SK-N-SH treated with all-trans-retinoic acid at 6 μM for 48 hours (cell line): ENCODE results near the gene PSMB10.

Experiments
- ARNTL ChIP-seq: fragments of 450-650 bp; formaldehyde crosslinking; IDR thresholded peaks from 2 replicates; pipeline ENCODE4 v1.5.0; 2020; ENCODE audit warnings: low read depth, mild to moderate bottlenecking, moderate library complexity, borderline replicate concordance
- CREB5 ChIP-seq: fragments of 250-450 bp; sonication (Bioruptor Pico); IDR thresholded peaks from 2 replicates; pipeline ENCODE4 v1.5.1; 2020; ENCODE audit warnings: low read depth, mild to moderate bottlenecking, moderate library complexity
- RARB ChIP-seq: fragments of 250-450 bp; sonication (Bioruptor Pico); IDR thresholded peaks from 2 replicates; pipeline ENCODE4 v1.8.0; 2021; ENCODE audit warnings: mild to moderate bottlenecking, moderate library complexity
- TOX ChIP-seq: fragments of 250-450 bp; sonication (Bioruptor Pico); IDR thresholded peaks from 2 replicates; pipeline ENCODE4 v1.8.0; 2021; ENCODE audit warnings: mild to moderate bottlenecking, moderate library complexity, borderline replicate concordance
- ZC3H10 ChIP-seq: fragments of 250-450 bp; sonication (Bioruptor Pico); IDR thresholded peaks from 2 replicates; pipeline ENCODE4 v1.5.1; 2021; ENCODE audit warnings: mild to moderate bottlenecking, moderate library complexity
- ZNF8 ChIP-seq: fragments of 450-650 bp; formaldehyde crosslinking; IDR thresholded peaks from 2 replicates; pipeline ENCODE4 v1.5.0; 2020; ENCODE audit warnings: mild to moderate bottlenecking, moderate library complexity
- TF ChIP-seq, protein P1 (sequence below): fragments of 250-450 bp; sonication (Bioruptor Pico); IDR thresholded peaks from 2 replicates; pipeline ENCODE4 v1.5.1; 2021; ENCODE audit warnings: mild to moderate bottlenecking, moderate library complexity
- TF ChIP-seq, protein P2 (sequence below): fragments of 250-450 bp; sonication (Bioruptor Pico); IDR thresholded peaks from 2 replicates; pipeline ENCODE4 v1.8.0; 2020; ENCODE audit warnings: mild to moderate bottlenecking, moderate library complexity, borderline replicate concordance

GRCh38 chr16:67936124-67936879 is at the start of gene PSMB10:
- TF ChIP-seq, protein P1, sequence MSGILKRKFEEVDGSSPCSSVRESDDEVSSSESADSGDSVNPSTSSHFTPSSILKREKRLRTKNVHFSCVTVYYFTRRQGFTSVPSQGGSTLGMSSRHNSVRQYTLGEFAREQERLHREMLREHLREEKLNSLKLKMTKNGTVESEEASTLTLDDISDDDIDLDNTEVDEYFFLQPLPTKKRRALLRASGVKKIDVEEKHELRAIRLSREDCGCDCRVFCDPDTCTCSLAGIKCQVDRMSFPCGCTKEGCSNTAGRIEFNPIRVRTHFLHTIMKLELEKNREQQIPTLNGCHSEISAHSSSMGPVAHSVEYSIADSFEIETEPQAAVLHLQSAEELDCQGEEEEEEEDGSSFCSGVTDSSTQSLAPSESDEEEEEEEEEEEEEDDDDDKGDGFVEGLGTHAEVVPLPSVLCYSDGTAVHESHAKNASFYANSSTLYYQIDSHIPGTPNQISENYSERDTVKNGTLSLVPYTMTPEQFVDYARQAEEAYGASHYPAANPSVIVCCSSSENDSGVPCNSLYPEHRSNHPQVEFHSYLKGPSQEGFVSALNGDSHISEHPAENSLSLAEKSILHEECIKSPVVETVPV (CRISPR knock-in tag), result no peak
- TF ChIP-seq, protein P2, sequence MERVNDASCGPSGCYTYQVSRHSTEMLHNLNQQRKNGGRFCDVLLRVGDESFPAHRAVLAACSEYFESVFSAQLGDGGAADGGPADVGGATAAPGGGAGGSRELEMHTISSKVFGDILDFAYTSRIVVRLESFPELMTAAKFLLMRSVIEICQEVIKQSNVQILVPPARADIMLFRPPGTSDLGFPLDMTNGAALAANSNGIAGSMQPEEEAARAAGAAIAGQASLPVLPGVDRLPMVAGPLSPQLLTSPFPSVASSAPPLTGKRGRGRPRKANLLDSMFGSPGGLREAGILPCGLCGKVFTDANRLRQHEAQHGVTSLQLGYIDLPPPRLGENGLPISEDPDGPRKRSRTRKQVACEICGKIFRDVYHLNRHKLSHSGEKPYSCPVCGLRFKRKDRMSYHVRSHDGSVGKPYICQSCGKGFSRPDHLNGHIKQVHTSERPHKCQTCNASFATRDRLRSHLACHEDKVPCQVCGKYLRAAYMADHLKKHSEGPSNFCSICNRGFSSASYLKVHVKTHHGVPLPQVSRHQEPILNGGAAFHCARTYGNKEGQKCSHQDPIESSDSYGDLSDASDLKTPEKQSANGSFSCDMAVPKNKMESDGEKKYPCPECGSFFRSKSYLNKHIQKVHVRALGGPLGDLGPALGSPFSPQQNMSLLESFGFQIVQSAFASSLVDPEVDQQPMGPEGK (CRISPR knock-in tag), result no peak
- TF ChIP-seq TOX (CRISPR knock-in tag), result no peak
- no peak; the same call in 1 of the 2 replicates for TF ChIP-seq ZC3H10 (CRISPR knock-in tag)
- no peak for TF ChIP-seq ZNF8 (CRISPR knock-in tag)
- TF ChIP-seq CREB5 (CRISPR knock-in tag), result 0 out of 2 replicates have a peak, but pooled peaks have one; percentile 37
- no peak for TF ChIP-seq RARB (CRISPR knock-in tag)
- no peak for TF ChIP-seq ARNTL
